ENCODE data around the gene MYOM1.
"Not testable (repeated sequence)": the region's sequence is repeated elsewhere in the genome, so short reads cannot be mapped to it uniquely, and the experiment has no call there.

MYOM1 gene

GRCh38 chr18:3248658-3249359 lies 29.0 kb upstream of the MYOM1 start:
- no peak for DNase-seq (ENCODE audit: low read depth)

GRCh38 chr18:3248062-3248657 lies 28.4 kb upstream of the MYOM1 start:
- DNase-seq (ENCODE audit: low read depth): no peak

GRCh38 chr18:3247240-3248061 lies 27.7 kb upstream of the MYOM1 start, which contains the start of gene MYL12A:
Gene MYL12A, plus strand, starts transcription at chr18:3247801. Its CDS starts 5,447 bp downstream, at chr18:3253248.
- peak; percentile 82 for DNase-seq (ENCODE audit: low read depth)

DNA sequence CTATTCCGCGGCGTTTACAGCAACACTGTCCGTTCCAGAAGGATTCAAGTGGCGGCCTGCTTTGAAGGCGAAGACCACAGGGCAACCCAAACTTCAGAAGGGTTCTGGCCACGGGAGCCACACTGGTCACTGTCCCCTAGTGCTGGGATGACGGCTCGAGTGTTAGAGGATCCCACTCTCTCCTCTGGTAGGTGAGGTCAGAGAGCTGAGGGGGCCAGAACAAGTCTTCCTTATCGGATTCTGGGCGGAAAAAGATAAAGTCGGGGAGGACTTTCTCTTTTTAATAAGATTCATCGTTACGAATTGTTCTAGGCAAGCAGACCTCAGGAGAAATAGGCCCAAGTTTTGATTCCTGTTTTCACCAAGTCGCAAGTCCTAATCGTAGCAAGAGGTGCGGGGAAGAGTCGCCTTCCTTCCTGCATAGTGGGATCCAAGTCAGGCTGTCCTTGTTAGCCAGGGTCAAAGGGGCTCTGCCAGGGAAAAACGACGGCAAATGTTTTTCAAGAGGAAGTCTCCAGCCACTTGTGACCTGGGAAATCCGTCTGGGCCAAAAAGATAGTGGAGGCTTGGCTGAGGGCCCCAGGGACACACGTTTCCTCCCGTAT lies 27.0 kb upstream of the MYOM1 start:
- no peak for DNase-seq (ENCODE audit: low read depth)

DNA sequence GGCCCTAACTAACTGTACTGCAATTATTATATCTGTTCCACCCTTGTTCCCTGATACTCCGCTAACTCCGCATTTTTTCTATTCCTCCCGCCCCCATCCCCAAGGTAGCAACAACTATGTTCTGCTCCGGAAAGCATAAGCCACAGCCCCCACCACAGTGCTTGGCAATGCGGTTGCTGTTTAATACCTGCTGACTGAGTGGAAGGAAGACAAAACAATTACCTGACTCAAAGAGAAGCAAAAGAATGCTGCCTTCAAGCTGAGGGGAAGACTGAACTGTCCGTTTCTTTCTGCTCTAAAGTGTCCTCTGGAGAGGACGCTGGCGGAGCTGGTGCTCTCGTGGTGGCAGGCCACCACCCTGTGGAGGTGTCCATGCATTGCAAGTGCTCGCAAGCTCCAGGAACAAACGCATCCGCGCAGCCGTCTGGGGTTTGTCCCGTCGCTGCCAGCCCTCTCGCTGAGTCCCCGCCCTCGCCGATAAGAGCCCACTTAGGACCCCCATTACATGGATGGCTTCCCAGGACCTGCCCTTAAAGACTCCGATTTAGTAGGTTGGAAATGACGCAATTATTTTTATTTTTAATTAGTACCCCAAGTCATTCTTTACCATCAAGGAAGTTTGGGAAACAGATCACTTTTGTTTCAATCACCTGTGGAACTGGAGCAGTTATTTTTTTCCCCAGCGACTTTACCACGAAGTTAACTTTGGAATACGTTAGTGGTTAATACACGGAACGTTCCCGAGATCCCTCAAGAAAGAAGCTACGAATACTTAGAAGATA lies 26.3 kb upstream of the MYOM1 start:
- peak; percentile 68 for DNase-seq (ENCODE audit: low read depth)

- no peak for DNase-seq (ENCODE audit: low read depth)
Measured at GRCh38 chr18:3245185-3245564, 25.4 kb upstream of the MYOM1 start.

- no peak for DNase-seq (ENCODE audit: low read depth)
Measured at GRCh38 chr18:3238742-3239141, 19.0 kb upstream of the MYOM1 start.

GRCh38 chr18:3236470-3236869 lies 16.7 kb upstream of the MYOM1 start:
- DNase-seq (ENCODE audit: low read depth): no peak

GRCh38 chr18:3235846-3236245 lies 16.1 kb upstream of the MYOM1 start:
- DNase-seq (ENCODE audit: low read depth): no peak

GRCh38 chr18:3234457-3234856 lies 14.7 kb upstream of the MYOM1 start:
- DNase-seq (ENCODE audit: low read depth): no peak

DNA sequence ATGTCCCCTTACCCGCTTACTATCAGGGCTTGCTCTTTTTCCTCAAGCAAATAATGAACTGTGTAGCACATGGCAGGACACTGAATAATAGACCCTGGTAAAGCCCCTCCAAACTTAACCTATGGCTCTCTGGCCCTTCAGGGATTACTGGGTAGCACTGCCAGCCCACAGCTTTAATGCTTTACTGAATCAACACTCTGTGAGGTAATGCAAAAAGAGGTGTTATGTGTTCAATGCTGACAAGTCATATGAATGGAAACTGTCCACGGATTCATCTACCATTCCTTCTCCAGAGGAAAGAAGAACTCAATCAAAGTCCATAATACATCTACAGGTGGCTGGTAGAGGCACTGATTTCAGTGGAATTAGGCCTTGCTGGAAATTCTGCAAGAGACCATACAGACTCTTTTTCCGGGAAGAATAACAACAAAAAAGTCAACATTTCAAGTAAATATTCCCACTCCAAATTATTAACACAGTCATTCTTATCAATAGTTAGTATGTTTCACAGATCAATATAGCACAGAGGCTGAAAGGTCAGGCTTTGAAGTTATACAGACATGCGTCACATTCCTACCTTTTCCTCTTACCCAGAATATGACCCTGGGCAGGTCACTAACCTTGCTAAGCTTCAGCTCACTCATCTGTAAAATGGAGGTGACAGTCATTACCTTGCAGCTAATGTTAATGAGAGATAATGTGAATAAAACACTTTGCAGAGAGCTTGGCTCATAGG lies 13.8 kb upstream of the MYOM1 start:
- DNase-seq (ENCODE audit: low read depth): no peak

DNA sequence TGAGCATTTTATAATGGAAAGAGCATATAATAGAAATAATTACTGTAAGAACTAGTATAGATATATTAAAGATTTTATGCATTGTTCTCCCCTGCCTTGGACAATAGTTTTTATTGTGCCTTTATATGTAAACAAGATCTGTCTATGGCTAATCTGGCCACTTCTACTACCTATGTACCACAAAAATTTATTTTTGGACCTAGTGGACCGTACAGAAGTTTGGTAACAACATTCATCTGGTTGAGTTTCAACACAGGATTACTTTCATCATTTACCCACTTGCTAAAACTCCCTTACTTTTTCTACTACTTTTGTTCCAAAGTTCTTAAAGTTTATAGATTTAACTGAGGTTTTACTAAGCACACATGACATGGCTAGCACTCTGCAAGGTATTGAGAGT lies 13.2 kb upstream of the MYOM1 start:
- DNase-seq (ENCODE audit: low read depth): no peak

DNA sequence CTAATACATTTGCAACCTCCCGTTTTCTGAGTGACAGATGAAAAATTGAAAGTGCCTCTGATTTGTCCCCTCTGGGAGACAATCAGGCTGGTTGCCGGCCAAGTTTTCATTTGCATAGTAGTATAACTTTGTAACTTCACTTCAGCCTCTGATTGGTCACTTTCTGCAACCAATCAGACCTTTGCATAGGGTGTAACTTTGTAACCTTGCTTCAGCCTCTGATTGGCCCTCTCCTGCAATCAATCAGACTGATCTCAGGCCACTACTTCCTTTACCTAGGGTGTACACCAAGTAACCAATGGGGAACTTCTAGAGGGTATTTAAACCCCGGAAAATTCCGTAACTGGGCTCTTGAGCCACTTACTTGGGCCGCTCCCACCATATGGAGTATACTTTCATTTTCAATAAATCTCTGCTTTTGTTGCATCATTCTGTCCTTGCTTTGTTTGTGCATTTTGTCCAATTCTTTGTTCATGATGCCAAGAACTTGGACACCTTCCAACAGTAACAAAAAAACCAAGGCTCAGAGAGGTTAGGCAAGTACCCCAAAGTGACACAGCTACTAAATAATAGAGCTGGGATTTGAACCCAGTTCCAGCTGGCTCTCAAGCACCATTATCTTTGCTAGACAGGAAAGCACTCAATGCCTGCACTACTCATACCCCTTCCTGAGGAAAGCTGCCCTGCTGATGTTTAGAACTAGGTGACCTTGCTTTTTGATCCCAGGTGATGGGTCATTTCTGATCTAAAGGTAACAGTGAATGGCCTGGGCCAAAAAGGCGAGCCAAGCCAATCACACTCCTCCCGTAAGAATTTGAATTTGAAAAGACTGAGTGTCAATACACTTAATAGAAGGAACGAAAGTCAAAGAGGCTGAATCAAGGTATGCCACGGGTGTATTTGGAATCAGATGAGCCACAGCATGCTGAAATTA lies 10.9 kb upstream of the MYOM1 start:
- DNase-seq (ENCODE audit: low read depth): no peak

- DNase-seq (ENCODE audit: low read depth): no peak
Measured at GRCh38 chr18:3226048-3226447, 6.3 kb upstream of the MYOM1 start.

DNA sequence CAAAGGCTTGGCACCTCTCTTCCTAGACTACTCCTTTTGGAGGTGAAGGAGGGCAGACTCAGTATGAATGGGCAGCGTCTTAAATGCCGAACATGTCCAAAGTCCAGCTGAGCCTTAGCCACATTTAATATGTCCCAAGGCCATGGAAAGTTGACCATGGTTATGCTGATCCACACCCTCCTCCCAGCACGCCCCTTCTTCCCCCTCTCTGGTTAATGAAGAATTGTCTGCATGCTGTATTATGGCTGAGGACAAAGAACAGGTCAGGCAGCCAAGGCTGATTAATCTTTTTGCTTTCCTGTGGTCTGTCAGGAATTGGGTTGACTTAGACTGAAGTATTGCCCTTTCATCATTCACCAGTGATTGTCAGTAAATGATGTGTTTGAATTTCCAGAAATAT lies 5.8 kb upstream of the MYOM1 start:
- DNase-seq (ENCODE audit: low read depth): no peak

DNA sequence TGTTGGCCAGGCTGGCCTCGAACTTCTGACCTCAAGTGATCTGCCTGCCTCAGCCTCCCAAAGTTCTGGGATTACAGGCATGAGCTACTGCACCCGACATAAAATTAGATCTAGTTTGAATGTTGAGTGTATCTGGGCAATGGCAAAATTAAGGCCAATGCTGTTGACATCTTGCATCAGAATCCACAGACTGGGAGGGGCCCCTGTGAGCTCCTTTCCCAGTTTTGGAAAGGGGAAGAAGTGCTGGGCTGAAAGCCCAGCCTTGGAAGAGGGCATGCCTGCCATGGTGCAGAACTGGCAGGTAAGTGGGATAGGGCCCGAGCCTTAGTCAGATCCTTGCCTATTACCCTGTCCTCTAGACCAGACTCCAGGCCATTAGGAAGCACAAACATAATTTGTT lies 4.5 kb upstream of the MYOM1 start:
- DNase-seq (ENCODE audit: low read depth): no peak

GRCh38 chr18:3223356-3223755 lies 3.6 kb upstream of the MYOM1 start:
- no peak for DNase-seq (ENCODE audit: low read depth)

DNA sequence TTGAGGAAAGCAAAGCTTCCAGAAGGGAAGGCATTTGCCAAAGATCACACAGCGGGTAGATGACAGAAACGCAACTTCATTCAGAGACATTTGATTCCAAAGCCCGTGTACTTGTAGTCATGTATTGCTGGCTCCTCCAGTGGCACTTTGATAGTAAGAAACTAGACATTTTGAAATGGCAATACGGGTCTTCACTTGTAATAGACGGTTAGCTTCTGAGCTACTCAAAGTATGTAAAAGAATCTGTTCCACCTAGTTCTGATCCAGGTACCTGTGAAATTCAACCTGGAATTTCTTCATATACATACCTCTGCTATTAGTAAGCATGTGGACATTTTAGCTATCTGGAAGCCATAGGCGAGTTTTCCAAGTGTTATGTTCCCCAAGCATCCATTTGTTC lies 1.7 kb upstream of the MYOM1 start:
- DNase-seq (ENCODE audit: low read depth): no peak

GRCh38 chr18:3220868-3221267 lies 1.1 kb upstream of the MYOM1 start:
- DNase-seq (ENCODE audit: low read depth): not testable (repeated sequence)

GRCh38 chr18:3219241-3219630 lies 532 bp downstream of the MYOM1 start:
- DNase-seq (ENCODE audit: low read depth): no peak
